AG09319 (cell line): ENCODE measurements around the gene MTHFS.
A peak's percentile ranks its signal among the peaks of the same experiment; 100 is the strongest.
"Not testable (repeated sequence)": the region's sequence is repeated elsewhere in the genome, so short reads cannot be mapped to it uniquely, and the experiment has no call there.

ENCODE experiments used
- DNase-seq: peaks from one replicate; pipeline ENCODE4 v3.0.0-alpha.2; 2010; ENCODE audit warnings: low read depth; ENCODE audit errors: extremely low read depth
- CTCF ChIP-seq: IDR thresholded peaks from 2 replicates; pipeline ENCODE4 v1.5.1; 2011; ENCODE audit warnings: low read depth, mild to moderate bottlenecking, inconsistent platforms, low read length, moderate library complexity

Gene MTHFS

GRCh38 chr15:79896634-79897379 is at the start of gene MTHFS:
Gene MTHFS (minus strand): TSS chr15:79897014. CDS start chr15:79896988, 26 bp downstream.
- DNase-seq, result peak; percentile 44
- peak; percentile 53 for TF ChIP-seq CTCF

GRCh38 chr15:79944622-79945021 is 47.8 kb upstream of the MTHFS start:
- no peak for TF ChIP-seq CTCF
- DNase-seq, result no peak

GRCh38 chr15:79943820-79944219 is 47.0 kb upstream of the MTHFS start:
- no peak for DNase-seq
- TF ChIP-seq CTCF, result no peak

GRCh38 chr15:79942741-79943481 is 46.1 kb upstream of the MTHFS start:
- no peak for DNase-seq
- TF ChIP-seq CTCF, result no peak

- no peak for DNase-seq
- TF ChIP-seq CTCF, result no peak
Measured at GRCh38 chr15:79939399-79939798, 42.6 kb upstream of the MTHFS start.

GRCh38 chr15:79938143-79938542 is 41.3 kb upstream of the MTHFS start:
- no peak for TF ChIP-seq CTCF
- DNase-seq, result no peak

- DNase-seq, result not testable (repeated sequence)
Measured at GRCh38 chr15:79935556-79936201, 38.9 kb upstream of the MTHFS start.
